ENCODE results near the gene FABP7.

DNA sequence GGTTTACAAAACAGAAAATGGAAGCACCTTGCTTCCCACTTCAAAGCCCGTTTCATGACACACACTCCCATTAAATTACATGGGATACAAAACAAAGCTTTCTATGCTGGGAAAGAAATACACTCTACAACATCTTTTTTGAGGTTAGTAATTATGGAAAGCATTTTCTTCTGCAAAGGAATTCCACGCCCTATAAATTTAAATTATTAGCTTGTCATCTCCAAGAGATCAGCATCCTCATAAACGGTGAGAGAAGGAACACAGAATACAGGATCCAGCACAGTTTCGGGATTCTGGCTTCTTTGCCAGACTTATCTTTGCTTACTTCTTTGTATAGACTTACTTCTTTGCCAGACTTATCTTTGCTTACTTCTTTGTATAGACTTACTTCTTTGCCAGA lies 8.2 kb downstream of the FABP7 start:
- TF ChIP-seq, protein P1, sequence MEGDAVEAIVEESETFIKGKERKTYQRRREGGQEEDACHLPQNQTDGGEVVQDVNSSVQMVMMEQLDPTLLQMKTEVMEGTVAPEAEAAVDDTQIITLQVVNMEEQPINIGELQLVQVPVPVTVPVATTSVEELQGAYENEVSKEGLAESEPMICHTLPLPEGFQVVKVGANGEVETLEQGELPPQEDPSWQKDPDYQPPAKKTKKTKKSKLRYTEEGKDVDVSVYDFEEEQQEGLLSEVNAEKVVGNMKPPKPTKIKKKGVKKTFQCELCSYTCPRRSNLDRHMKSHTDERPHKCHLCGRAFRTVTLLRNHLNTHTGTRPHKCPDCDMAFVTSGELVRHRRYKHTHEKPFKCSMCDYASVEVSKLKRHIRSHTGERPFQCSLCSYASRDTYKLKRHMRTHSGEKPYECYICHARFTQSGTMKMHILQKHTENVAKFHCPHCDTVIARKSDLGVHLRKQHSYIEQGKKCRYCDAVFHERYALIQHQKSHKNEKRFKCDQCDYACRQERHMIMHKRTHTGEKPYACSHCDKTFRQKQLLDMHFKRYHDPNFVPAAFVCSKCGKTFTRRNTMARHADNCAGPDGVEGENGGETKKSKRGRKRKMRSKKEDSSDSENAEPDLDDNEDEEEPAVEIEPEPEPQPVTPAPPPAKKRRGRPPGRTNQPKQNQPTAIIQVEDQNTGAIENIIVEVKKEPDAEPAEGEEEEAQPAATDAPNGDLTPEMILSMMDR (IDR thresholded peaks at IDR 0.05): no peak
- TF ChIP-seq POLR2A (IDR thresholded peaks at IDR 0.05) (no peak), EP300 (IDR thresholded peaks at IDR 0.05) (no peak)

Data from tibial nerve (tissue), 4 donors.